ENCODE results near the gene SUN1.
"Not testable (repeated sequence)": the region's sequence is repeated elsewhere in the genome, so short reads cannot be mapped to it uniquely, and the experiment has no call there.

The SUN1 gene

GRCh38 chr7:923108-924041, 91.1 kb downstream of the SUN1 start:
- DNase-seq = peak; percentile 90

GRCh38 chr7:924042-924441, 91.8 kb downstream of the SUN1 start:
- DNase-seq = not testable (repeated sequence)

All from suppressor macrophage treated with lipopolysaccharide for 1 hour (primary cell).